ENCODE results near the gene PDE5A. TPM values are rescaled to one million over a fixed set of nuclear protein-coding genes. Genes with fewer than 3 reads are reported as not detected.
A peak's percentile ranks its signal among the peaks of the same experiment; 100 is the strongest.
"Not testable (repeated sequence)": the region's sequence is repeated elsewhere in the genome, so short reads cannot be mapped to it uniquely, and the experiment has no call there.

The PDE5A gene
- total RNA-seq, 1 experiment from 2014 or later, result 8.2 TPM

- in situ Hi-C loops (cut with HindIII; ENCODE audit: low pct_unique_long_range_greater_than_20kb, low sequenced_read_pairs), result not testable (repeated sequence)
- DNase-seq (ENCODE audit: low read depth, low spot score), result peak; percentile 13
Measured at GRCh38 chr4:119462733-119463132, 165.9 kb downstream of the PDE5A start.

- DNase-seq (ENCODE audit: low read depth, low spot score), result peak; percentile 79
- in situ Hi-C loops (cut with HindIII; ENCODE audit: low pct_unique_long_range_greater_than_20kb, low sequenced_read_pairs), result not testable (repeated sequence)
Measured at GRCh38 chr4:119455734-119456133, 172.9 kb downstream of the PDE5A start.

GRCh38 chr4:119454491-119455270, 173.9 kb downstream of the PDE5A start:
- peak; percentile 92 for DNase-seq (ENCODE audit: low read depth, low spot score)
- in situ Hi-C loops (cut with HindIII; ENCODE audit: low pct_unique_long_range_greater_than_20kb, low sequenced_read_pairs), result not testable (repeated sequence)

GRCh38 chr4:119454151-119454490, 174.5 kb downstream of the PDE5A start:
- not testable (repeated sequence) for DNase-seq (ENCODE audit: low read depth, low spot score)

GRCh38 chr4:119453286-119453685, 175.3 kb downstream of the PDE5A start:
- in situ Hi-C loops (cut with HindIII; ENCODE audit: low pct_unique_long_range_greater_than_20kb, low sequenced_read_pairs), result not testable (repeated sequence)

More at GRCh38 chr4:119454151-119454490, 174.5 kb downstream of the PDE5A start:
- in situ Hi-C loops (cut with HindIII; ENCODE audit: low pct_unique_long_range_greater_than_20kb, low sequenced_read_pairs), result not testable (repeated sequence)

GRCh38 chr4:119449851-119450250, 178.8 kb downstream of the PDE5A start:
- DNase-seq (ENCODE audit: low read depth, low spot score); in situ Hi-C loops (cut with HindIII; ENCODE audit: low pct_unique_long_range_greater_than_20kb, low sequenced_read_pairs): not testable (repeated sequence)

More at GRCh38 chr4:119453286-119453685, 175.3 kb downstream of the PDE5A start:
- DNase-seq (ENCODE audit: low read depth, low spot score), result not testable (repeated sequence)

Small RNA genes lying within 50 kb of the gene (small RNA-seq; reads per million reads assigned to genes)
- 0 reads per million in 2 experiments for gene RF00614

Data from SK-MEL-5 (cell line).